ENCODE data around the gene CMSS1.

Gene CMSS1

DNA sequence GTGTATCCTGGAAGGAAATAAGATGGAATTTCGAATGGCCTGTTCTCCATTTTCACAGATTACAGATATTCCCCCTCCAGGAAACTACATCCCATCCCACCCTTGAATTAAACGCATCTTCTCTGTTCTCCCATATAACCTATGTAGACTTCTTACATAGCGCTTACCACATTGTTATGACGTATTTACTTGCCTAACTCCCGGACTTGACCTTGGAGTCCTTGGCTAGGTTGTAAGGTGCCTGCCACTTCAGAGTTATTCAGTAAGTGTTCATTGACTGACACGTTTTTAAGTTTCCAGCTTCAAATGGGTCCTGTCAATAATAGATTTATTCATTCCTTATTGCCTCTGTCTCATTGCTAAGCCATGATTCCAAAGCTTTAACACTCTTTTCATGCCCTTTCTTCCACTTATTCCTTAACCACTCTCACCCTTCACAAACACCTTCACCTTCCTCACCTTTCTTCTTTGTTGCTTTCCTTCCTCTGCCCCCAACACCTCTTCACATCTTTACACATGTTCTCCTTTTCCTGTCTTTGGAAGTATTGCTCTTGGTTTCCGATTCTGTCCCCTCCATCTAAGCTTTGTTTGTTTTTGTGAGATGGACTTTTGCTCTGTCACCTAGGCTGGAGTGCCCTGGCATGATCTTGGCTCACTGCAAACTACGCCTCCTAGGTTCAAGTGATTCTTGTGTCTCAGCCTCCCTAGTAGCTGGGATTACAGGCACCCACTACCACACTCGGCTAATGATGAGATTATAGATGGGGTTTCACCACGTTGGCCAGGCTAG lies 138.3 kb downstream of the CMSS1 start:
- DNase-seq (ENCODE audit: low read depth in 2 of 2) = no peak
- TF ChIP-seq, protein P1, sequence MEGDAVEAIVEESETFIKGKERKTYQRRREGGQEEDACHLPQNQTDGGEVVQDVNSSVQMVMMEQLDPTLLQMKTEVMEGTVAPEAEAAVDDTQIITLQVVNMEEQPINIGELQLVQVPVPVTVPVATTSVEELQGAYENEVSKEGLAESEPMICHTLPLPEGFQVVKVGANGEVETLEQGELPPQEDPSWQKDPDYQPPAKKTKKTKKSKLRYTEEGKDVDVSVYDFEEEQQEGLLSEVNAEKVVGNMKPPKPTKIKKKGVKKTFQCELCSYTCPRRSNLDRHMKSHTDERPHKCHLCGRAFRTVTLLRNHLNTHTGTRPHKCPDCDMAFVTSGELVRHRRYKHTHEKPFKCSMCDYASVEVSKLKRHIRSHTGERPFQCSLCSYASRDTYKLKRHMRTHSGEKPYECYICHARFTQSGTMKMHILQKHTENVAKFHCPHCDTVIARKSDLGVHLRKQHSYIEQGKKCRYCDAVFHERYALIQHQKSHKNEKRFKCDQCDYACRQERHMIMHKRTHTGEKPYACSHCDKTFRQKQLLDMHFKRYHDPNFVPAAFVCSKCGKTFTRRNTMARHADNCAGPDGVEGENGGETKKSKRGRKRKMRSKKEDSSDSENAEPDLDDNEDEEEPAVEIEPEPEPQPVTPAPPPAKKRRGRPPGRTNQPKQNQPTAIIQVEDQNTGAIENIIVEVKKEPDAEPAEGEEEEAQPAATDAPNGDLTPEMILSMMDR (IDR thresholded peaks at IDR 0.05; ENCODE audit: low read depth, low read length) = no peak
- H3K4me3 ChIP-seq (replicated peaks in 1 of 2; ENCODE audit: low read depth in 2 of 2, low read length in 2 of 2) = no peak overlapping the region

DNA sequence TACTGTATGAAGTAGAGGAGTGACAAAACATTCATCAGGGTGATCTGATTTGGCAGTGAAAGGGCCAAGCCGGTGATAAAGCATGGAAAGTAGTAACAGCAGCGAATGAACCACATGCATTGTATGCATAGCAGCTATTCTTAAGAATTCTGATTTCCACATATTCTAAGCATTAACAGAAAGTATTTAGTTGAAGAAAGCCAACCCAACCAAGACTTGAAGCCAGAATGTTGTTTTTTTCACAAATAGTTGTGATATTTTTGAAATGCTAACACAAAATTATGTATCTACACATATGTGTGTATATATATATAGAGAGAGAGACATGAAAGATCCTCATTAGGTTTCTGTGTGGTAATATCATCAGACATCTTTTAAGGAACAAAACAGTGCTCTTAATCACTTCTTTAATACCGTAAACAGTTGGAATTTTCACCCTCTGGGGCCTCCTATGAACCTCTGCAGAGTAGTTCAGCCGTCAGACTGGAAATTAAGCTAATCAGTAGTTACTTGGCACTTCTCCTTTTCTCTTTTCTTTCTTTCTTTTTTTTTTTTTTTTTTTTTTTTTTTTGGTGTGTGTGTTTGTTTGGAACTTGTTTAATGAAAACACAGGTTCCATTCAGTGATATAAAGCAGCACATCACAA lies 139.6 kb downstream of the CMSS1 start:
- no peak overlapping the region for H3K4me3 ChIP-seq (replicated peaks in 1 of 2; ENCODE audit: low read depth in 2 of 2, low read length in 2 of 2)
- TF ChIP-seq, protein P1 (IDR thresholded peaks at IDR 0.05; ENCODE audit: low read depth, low read length) = no peak
- peak in 1 of 2 donors; percentile 48 for DNase-seq (ENCODE audit: low read depth in 2 of 2)

DNA sequence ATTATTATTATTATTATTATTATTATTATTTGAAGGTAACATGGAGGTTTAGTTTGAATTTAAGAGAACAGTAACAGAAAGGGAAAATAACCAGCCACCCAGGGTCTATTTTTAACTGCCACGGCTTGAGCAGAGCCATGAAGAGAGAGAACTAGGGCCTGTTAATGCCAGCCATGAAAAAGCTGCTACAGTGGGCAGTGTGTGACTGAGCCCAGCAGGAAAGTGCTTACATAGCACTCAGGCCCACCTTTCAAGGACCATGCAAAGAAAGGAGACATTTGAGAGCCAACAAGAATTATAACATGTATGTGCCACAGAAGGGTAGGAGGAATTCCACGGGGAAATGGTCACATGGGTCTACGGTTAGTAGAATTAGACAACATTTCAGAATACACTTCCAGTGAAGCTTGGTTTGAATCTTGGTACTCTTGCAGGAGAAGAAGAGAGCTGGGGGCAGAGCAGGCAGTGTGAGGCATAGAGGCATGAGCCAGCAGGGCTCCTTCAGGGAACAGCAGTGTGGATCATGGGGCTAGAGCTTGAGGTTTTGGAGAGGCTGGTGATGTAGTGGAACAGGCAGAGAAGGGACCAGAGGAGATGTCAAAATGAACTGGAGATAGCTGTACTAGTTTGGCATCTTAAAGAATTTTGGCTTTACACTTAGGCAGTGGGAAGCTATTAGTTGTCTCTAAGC lies 140.7 kb downstream of the CMSS1 start:
- H3K4me3 ChIP-seq (replicated peaks in 1 of 2; ENCODE audit: low read depth in 2 of 2, low read length in 2 of 2) = no peak overlapping the region
- DNase-seq (ENCODE audit: low read depth in 2 of 2) = no peak
- TF ChIP-seq, protein P1 (IDR thresholded peaks at IDR 0.05; ENCODE audit: low read depth, low read length) = no peak

DNA sequence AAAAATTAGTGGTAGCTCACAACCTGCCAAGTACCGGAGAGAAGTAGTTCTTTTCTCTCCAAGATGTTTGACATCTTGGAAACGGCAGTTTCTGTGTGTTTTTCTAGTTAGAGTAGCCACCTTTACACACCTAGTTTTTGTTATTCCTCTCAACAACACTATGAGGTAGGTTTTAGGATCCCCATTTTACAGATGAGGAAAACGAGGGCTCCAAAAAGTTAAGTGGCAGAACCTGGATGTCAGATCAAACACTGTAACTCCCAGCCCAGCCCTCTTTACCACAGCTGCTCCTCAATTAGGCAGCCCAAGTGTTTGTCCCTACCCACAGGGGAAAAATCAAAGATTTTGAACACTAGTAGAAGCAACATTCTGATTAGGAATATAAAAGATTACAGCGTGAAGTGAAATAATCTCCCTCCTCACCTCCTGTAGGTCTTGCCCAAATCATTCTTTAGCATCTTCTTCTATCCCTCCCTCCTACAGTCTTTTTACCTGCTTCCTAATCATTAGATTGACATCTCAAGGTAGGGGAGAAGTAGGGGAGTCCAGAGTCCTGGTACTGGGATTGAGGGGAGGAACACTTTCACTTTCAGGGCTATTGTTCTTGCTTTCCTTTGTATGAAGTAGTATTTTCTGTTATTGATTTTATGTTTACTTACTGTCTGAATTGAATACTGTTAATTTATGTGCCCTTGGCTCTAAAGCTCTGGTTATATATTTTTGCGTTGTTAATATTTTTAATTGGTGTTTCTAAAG lies 142.6 kb downstream of the CMSS1 start:
- TF ChIP-seq, protein P1 (IDR thresholded peaks at IDR 0.05; ENCODE audit: low read depth, low read length) = no peak
- DNase-seq (ENCODE audit: low read depth in 2 of 2) = no peak
- H3K4me3 ChIP-seq (replicated peaks in 1 of 2; ENCODE audit: low read depth in 2 of 2, low read length in 2 of 2) = no peak overlapping the region

DNA sequence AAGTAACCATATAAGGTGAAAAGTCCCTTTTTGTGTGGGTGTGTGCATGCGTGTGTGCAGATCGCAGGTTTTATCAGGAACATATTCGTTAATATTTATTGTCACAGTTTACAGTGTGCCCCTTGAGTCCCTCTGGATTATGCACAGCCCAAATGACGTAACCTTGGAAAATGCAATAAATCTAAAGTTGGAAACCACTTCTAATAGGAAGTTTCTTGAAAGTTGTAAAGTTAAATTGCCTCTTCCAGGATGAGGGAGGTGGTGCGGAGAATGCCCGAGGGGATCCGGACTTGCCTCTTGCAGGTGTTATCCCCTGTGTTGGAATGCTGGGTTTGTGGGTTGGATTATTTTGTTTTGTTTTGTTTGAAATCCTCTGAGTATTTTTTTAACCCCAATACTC lies 143.3 kb downstream of the CMSS1 start:
- DNase-seq (ENCODE audit: low read depth in 2 of 2) = no peak
- no peak overlapping the region for H3K4me3 ChIP-seq (replicated peaks in 1 of 2; ENCODE audit: low read depth in 2 of 2, low read length in 2 of 2)
- TF ChIP-seq, protein P1 (IDR thresholded peaks at IDR 0.05; ENCODE audit: low read depth, low read length) = no peak

DNA sequence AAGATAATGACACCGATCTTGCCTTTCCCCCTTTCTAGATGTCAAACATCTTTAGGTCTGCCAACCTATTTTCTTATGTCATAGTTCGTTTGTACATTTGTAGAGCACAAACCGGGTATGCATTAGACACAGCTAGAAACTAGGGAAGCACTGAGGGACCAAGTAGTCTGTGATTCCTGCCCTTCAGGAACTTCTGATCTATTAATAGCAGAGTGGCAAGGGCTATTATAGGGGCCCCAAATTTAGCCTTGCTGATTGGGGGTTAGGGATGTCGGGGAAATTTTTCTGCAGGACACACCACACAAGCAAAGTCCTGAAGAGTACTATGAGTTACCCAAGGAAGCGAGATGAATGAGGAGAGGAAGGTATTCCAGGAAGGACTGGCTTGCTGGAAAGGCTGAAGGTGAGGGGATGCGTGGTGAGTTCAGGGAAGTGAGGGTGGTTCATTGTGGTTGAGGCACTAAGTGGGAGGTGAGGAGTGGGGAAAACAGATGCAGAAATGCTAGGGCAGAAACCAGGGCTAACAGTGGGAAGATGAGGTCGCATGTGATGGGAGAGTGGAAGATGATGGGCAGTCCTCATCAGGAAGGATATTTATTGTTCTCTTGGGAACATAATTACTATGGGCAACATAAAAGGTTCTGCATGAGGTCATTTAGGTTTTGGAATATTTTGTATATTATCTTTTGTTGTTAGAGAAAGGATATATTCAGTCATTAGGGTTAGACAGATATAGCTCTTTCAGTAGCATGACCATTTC lies 144.3 kb downstream of the CMSS1 start:
- no peak for DNase-seq (ENCODE audit: low read depth in 2 of 2)
- no peak overlapping the region for H3K4me3 ChIP-seq (replicated peaks in 1 of 2; ENCODE audit: low read depth in 2 of 2, low read length in 2 of 2)
- TF ChIP-seq, protein P1 (IDR thresholded peaks at IDR 0.05; ENCODE audit: low read depth, low read length) = no peak
